ENCODE measurements around the gene DHX30.
"Not testable (repeated sequence)": the region's sequence is repeated elsewhere in the genome, so short reads cannot be mapped to it uniquely, and the experiment has no call there.

DHX30 gene

GRCh38 chr3:47884603-47885002 is 81.7 kb downstream of the DHX30 start:
- no peak for DNase-seq (ENCODE audit: low read depth)

GRCh38 chr3:47885168-47885567 is 82.2 kb downstream of the DHX30 start:
- DNase-seq (ENCODE audit: low read depth): no peak

- not testable (repeated sequence) for DNase-seq (ENCODE audit: low read depth)
Observed at GRCh38 chr3:47887991-47888390, 85.1 kb downstream of the DHX30 start.

- DNase-seq (ENCODE audit: low read depth): no peak
Observed at GRCh38 chr3:47888986-47889757, 86.2 kb downstream of the DHX30 start.

GRCh38 chr3:47890126-47890827 is 87.3 kb downstream of the DHX30 start:
- DNase-seq (ENCODE audit: low read depth): no peak

- no peak for DNase-seq (ENCODE audit: low read depth)
Observed at GRCh38 chr3:47890828-47891612, 88.1 kb downstream of the DHX30 start.

- DNase-seq (ENCODE audit: low read depth): no peak
Observed at GRCh38 chr3:47891613-47892005, 88.7 kb downstream of the DHX30 start.

- DNase-seq (ENCODE audit: low read depth): no peak
Observed at GRCh38 chr3:47892286-47893040, 89.5 kb downstream of the DHX30 start.

GRCh38 chr3:47895241-47895640 is 92.3 kb downstream of the DHX30 start:
- DNase-seq (ENCODE audit: low read depth): no peak

GRCh38 chr3:47896736-47897135 is 93.8 kb downstream of the DHX30 start:
- DNase-seq (ENCODE audit: low read depth): no peak

- DNase-seq (ENCODE audit: low read depth): no peak
Observed at GRCh38 chr3:47897954-47898353, 95.0 kb downstream of the DHX30 start.

- no peak for DNase-seq (ENCODE audit: low read depth)
Observed at GRCh38 chr3:47899495-47900108, 96.7 kb downstream of the DHX30 start.
